Right cardiac atrium (tissue), 5 donors: Measurements from ENCODE around the gene ARF6. TPM values are rescaled to one million over a fixed set of nuclear protein-coding genes. Genes with fewer than 3 reads are reported as not detected.
"Not testable (repeated sequence)": the region's sequence is repeated elsewhere in the genome, so short reads cannot be mapped to it uniquely, and the experiment has no call there.

Experiments
- ATAC-seq, 2 donors: fragments of 200-7000 bp; cut with Tn5 transposase; one replicate each; pipeline versions ENCODE4 v1.8.0 to v1.9.1; 2020; ENCODE audit warnings: moderate library complexity in 2 of 2, mild to moderate bottlenecking in 1 of 2
- DNase-seq, 3 donors: peaks; one replicate each; pipeline ENCODE4 v3.0.0-alpha.2; 2020
- H3K27ac ChIP-seq: one replicate; pipeline ENCODE4 v1.5.1; 2013; ENCODE audit warnings: mild to moderate bottlenecking, low read length, control low read depth, moderate library complexity
- H3K27me3 ChIP-seq: one replicate; pipeline ENCODE4 v1.6.1; 2013; ENCODE audit not compliant: control insufficient read depth, insufficient read depth
- H3K4me1 ChIP-seq: one replicate; pipeline ENCODE4 v1.6.1; 2013; ENCODE audit warnings: low read length; ENCODE audit not compliant: control insufficient read depth, insufficient read depth
- H3K4me3 ChIP-seq: one replicate; pipeline ENCODE4 v1.5.1; 2013; ENCODE audit warnings: low read length, control low read depth
- H3K9me3 ChIP-seq: one replicate; pipeline ENCODE4 v1.6.1; 2013; ENCODE audit warnings: low read length; ENCODE audit not compliant: control insufficient read depth
- WGBS: extraction: QIAGEN DNeasy Blood & Tissue Kit; methylation state at CpG from one replicate; pipeline ENCODE4 v1.1.7; 2013; 5-methylcytosine and 5-hydroxymethylcytosine counted together
- intact Hi-C, 4 donors: fragments of 100-400 bp; cut with DNase I; formaldehyde crosslinking; loops; one replicate each; pipeline versions ENCODE4 v1.11.0 to v1.14.0; 2022 to 2023
- polyA plus RNA-seq: library from polyadenylated mRNA; stranded (reverse); fragments of 200-250 nt; gene quantifications from one replicate; pipeline ENCODE4 v1.2.3, GENCODE V29; 2013
- total RNA-seq, 4 donors: library from RNA; stranded (reverse); fragmentation: NEBNext Ultra II Directional; extraction: Animal tissue kit (Norgen Biotek cat#: 25700); gene quantifications; one replicate each; pipeline ENCODE4 v1.2.1, GENCODE V29; 2021
- donor health status: healthy with polysubstance abuse.
- donor health status: DM: no; HTN: yes; CAD: no.
- donor health status: DM: no; HTN: no; CAD: no.
- donor health status: DM: no; HTN: yes; CAD: no; lungs with severe emphysema.
- donor health status: DM: yes; HTN: yes; CAD: no.

The ARF6 gene
- total and polyA plus RNA-seq, 5 donors = 16.5 to 34.6 (median 27.3) TPM

DNA sequence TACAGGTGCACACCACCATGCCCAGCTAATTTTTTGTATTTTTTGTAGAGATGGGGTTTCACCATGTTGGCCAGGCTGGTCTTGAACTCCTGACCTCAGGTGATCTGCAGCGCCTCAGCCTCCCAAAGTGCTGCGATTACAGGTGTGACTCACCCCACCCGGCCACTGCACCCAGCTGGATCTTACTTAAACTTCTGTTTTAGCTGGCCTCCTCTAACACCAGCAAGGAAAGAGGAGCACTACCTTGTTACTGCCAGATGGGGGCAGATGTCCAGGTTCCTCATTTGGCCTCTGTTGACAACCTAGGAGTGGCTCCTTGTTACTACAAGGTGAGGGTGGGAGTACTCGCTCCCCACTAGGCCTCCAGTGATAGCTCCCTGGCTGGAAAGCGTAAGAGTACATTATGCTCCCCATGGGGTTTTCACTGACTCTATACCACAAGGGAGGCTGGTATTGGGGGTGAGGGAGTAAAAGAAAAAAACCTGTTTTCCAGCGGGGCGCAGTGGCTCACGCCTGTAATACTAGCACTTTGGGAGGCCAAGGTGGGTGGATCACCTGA, 13.2 kb upstream of the ARF6 start:
- Histone ChIP-seq H3K27me3 (no peaks in the 10 kb centered on the region), H3K9me3 (no peaks in the 10 kb centered on the region), H3K4me1 (no peaks in the 10 kb centered on the region), H3K27ac (no peak overlapping the region), H3K4me3 (no peak overlapping the region)
- intact Hi-C loops = loop anchor here in 1 of 4 donors (10.0 kb wide), 1 partner anchor 225 kb away; no protein-coding TSS in a partner anchor
- ATAC-seq (peak; percentile 74 to 82), DNase-seq (peak in 1 of 3 donors; percentile 34)
- WGBS = 69% methylated on average over 8 of the region's 8 CpGs

DNA sequence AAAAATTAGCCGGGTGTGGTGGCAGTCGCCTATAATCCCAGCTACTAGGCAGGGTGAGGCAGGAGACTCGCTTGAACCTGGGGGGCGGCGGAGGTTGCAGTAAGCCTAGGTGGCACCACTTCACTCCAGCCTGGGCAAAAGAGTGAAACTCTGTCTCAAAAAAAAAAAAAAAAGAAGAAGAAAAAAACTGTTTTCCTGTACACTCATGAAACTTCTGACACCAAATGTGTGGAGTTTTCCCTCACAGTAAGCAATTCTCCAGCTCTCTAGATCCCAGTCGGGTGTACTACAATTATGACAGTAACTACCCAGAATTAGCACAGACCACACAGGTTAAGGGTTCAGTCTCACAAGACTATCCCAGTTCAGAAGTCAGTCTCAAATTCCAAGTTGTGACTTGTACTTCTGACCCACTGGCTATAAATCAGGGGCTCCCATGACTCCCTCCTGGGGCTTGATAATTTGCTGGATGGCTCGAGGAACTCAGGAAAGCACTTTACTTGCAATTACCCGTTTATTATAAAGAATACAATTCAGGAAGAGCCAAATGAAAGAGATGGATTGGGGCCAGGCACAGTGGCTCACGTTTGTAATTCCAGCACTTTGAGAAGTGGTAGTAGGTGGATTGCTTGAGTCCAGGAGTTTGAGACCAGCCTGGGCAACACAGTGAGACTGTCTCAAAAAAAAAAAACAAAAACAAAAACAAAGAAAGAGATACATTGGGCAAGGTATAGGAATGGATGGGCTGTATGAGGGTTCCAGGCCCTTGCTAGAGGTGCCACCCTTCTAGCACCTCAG, 12.4 kb upstream of the ARF6 start:
- Histone ChIP-seq H3K27me3 (no peaks in the 10 kb centered on the region), H3K9me3 (no peaks in the 10 kb centered on the region), H3K4me1 (no peaks in the 10 kb centered on the region), H3K27ac (no peak overlapping the region), H3K4me3 (no peak overlapping the region)
- WGBS = 62% methylated on average over 9 of the region's 9 CpGs
- intact Hi-C loops = no loop called here
- DNase-seq (no peak), ATAC-seq (peak; percentile 46 to 52)

DNA sequence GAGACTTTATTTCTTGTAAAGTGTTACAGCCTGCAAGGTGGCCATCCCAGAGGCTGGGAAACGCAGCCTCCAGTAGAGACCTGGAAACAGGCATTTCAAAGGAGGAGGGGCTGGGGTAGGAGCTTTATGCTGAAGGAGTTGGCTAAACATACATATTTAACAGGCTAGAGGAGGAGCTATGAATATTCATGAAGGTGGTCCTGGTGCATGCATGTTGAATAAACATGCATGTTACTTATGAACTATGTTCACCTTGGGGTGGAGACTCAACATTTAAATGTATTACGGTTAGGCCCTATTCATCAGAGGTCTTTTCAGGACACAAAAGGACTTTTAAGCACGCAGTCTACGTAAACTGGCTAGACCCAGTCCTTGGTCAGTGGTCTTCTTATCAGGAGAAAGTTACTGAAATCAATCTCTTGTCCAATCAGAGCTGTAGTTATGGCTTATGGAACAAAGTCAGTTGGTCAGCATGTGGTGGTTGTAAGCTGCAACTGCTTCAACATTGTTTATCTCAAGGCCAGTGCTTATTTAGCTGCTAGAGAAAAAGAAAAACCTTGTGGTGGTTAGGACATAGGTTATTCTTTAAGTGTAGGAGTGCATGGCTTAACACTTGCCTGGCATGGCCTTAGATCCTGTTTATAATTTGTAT, 11.4 kb upstream of the ARF6 start:
- H3K27me3 ChIP-seq = no peaks in the 10 kb centered on the region
- H3K9me3 ChIP-seq = no peaks in the 10 kb centered on the region
- ATAC-seq (no peak), DNase-seq (no peak)
- H3K4me3 ChIP-seq = no peak overlapping the region
- intact Hi-C loops = no loop called here
- H3K4me1 ChIP-seq = no peaks in the 10 kb centered on the region
- WGBS = 94% methylated on average over 4 of the region's 4 CpGs
- H3K27ac ChIP-seq = no peak overlapping the region

DNA sequence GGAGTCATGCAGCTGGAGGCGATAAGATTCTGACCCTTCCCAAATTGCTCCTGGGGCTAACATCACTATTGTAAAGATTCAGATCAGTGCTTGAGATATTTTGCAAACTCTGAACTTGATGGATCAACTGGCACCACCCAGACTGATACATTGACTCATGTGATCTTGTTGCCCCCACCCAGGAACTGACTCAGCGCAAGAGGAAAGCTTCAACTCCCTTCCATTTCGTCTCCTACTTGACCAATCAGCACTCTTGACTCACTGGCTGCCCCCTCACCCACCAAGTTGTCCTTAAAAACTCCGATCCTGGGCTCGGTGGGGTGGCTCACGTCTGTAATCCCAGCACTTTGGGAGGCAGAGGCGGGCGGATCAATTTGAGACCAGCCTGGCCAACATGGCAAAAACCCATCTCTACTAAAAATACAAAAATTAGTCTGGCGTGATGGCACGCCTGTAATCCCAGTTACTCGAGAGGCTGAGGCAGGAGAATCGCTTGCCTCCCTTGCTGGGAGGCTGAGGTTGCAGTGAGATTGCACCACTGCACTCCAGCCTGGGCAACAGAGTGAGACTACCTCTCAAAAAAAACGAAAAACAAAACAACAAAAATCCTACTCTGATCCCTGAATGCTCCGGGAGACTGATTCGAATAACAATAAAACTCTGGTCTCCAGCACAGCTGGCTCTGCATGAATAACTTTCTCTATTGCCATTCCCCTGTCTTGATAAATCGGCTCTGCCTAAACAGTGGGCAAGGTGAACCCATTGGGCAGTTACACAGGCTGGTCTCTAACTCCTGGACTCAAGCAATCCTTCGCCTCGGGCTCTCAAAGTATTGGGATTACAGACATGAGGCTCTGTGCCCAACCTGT, 9.8 kb upstream of the ARF6 start:
- ATAC-seq (no peak), DNase-seq (no peak)
- Histone ChIP-seq H3K27me3 (no peaks in the 10 kb centered on the region), H3K27ac (no peak overlapping the region), H3K9me3 (no peaks in the 10 kb centered on the region), H3K4me1 (no peaks in the 10 kb centered on the region), H3K4me3 (no peak overlapping the region)
- intact Hi-C loops = no loop called here
- WGBS = 86% methylated on average over 18 of the region's 18 CpGs

DNA sequence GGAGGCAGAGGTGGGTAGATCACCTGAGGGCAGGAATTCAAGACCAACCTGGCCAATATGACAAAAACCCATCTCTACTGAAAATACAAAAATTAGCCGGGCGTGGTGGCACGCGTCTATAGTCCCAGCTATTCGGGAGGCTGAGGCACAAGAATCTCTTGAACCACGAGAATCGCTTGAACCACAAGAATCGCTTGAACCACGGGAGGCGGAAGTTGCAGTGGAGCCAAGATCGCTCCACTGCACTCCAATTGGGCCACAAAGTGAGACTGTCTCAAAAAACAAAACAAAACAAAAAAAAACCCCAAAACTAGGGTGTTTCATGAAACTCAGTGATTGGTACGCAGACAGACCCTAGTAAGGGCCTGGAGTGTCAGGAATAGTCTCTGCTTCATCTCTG, 6.4 kb upstream of the ARF6 start:
- intact Hi-C loops = no loop called here
- H3K4me1 ChIP-seq = no peaks in the 10 kb centered on the region
- 94% methylated on average over 12 of the region's 12 CpGs for WGBS
- DNase-seq = no peak
- no peak overlapping the region for H3K4me3 ChIP-seq
- H3K27ac ChIP-seq = no peak overlapping the region
- no peaks in the 10 kb centered on the region for H3K27me3 ChIP-seq
- ATAC-seq = no peak
- H3K9me3 ChIP-seq = no peaks in the 10 kb centered on the region

DNA sequence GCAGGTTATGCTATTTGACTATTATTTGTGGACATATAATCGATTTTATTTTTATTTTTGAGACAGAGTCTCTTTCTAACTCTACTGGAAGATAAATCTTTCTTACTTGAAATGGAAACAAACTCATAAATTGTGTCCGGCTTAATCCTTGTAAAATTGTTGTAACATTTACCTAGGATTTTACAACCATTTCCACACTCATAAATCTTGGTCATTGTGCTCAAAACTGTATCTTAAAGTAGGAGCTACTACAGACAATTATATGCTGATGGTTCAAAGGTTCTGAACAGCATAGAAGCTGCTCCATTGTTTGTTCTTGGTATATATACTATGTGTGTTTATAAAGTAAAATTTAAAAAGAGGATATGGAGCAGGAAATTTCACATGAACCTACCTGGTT, 4.6 kb upstream of the ARF6 start:
- no peak overlapping the region for H3K27ac ChIP-seq
- intact Hi-C loops = no loop called here
- no peaks in the 10 kb centered on the region for H3K27me3 ChIP-seq
- no peak overlapping the region for H3K4me3 ChIP-seq
- 74% methylated on average over 2 of the region's 2 CpGs for WGBS
- ATAC-seq = no peak
- no peak for DNase-seq
- H3K4me1 ChIP-seq = peaks cover 2% of the 10 kb centered on the region
- H3K9me3 ChIP-seq = no peaks in the 10 kb centered on the region

DNA sequence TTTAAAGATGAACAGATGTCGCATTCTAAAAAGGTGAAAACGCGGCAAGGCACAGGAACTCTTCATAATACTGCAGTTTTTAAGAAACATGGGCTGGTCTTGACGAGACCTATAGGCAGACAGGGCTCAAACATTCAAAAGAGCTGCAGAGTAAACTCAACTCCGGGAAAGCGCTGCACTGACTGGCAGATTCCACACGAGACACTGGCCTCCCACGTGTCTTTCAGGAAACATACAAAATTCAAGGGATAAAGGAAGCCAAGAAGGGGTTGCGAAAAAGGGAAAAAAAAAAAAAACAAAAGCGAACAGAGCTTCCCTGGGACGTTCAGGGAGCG, 614 bp upstream of the ARF6 start:
- Histone ChIP-seq H3K27me3 (no peaks in the 10 kb centered on the region), H3K9me3 (no peaks in the 10 kb centered on the region), H3K4me1 (peaks cover 2% of the 10 kb centered on the region), H3K27ac (peak overlapping the region; percentile 88), H3K4me3 (peak overlapping the region; percentile 95)
- intact Hi-C loops = loop anchor here in 2 of 4 donors (5.0 to 10.0 kb wide), 2 partner anchors 110 to 213 kb away; no protein-coding TSS in a partner anchor
- WGBS = 2% methylated on average over 12 of the region's 12 CpGs
- peak; percentile 75 to 77 for ATAC-seq
- no peak for DNase-seq

DNA sequence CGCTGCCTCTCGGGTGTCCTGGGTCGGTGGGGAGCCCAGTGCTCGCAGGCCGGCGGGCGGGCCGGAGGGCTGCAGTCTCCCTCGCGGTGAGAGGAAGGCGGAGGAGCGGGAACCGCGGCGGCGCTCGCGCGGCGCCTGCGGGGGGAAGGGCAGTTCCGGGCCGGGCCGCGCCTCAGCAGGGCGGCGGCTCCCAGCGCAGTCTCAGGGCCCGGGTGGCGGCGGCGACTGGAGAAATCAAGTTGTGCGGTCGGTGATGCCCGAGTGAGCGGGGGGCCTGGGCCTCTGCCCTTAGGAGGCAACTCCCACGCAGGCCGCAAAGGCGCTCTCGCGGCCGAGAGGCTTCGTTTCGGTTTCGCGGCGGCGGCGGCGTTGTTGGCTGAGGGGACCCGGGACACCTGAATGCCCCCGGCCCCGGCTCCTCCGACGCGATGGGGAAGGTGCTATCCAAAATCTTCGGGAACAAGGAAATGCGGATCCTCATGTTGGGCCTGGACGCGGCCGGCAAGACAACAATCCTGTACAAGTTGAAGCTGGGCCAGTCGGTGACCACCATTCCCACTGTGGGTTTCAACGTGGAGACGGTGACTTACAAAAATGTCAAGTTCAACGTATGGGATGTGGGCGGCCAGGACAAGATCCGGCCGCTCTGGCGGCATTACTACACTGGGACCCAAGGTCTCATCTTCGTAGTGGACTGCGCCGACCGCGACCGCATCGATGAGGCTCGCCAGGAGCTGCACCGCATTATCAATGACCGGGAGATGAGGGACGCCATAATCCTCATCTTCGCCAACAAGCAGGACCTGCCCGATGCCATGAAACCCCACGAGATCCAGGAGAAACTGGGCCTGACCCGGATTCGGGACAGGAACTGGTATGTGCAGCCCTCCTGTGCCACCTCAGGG, 679 bp downstream of the ARF6 start:
- Histone ChIP-seq H3K4me3 (peak overlapping the region; percentile 95), H3K27ac (peak overlapping the region; percentile 98), H3K4me1 (peaks cover 3% of the 10 kb centered on the region), H3K9me3 (no peaks in the 10 kb centered on the region), H3K27me3 (no peaks in the 10 kb centered on the region)
- under 1% methylated on average over 85 of the region's 85 CpGs for WGBS
- DNase-seq (peak; percentile 61 to 87 (median 87)), ATAC-seq (peak; percentile 77 to 87)
- intact Hi-C loops = loop anchor here in 2 of 4 donors (5.0 to 10.0 kb wide), 2 partner anchors 109 to 211 kb away; no protein-coding TSS in a partner anchor

DNA sequence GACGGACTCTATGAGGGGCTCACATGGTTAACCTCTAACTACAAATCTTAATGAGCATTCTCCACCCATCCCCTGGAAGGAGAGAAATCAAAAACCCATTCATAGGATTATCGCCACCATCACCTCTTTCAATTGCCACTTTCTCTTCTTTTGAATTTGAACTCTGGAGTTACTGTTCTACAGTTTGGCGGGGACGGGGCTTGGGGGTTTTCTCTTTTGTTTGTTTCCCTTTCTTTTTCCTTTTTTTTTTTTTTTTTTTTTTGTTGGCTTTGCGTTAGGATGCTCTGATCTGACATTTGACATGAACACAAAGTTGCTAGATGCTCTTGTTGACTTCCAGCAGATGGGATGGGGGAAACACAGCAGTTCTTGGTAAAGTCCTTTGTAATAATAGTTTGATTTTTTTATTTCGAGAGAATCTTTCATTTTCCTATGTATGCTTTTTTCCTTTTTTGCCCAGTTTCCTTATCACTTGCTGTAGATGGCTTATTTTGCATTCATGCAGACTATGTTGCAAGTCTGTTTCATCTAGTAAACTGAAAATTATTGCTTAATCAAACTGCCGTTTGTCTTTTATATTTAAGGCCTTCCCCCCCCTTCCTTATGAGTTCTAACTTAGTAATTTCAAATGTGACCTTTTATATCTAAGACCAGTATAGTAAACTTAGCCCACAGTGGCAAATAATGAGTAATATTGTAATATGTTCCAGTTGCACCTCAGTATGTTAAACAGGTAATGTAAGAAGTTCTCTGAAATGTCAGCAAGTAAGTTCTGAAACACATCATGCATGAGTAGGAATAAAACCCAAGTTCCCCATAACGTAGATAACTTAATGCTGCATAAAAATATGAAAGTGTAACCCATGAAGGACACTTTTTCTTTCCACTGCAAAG, 1.6 kb downstream of the ARF6 start:
- H3K4me1 ChIP-seq, H3K9me3 ChIP-seq, ATAC-seq, DNase-seq, H3K27me3 ChIP-seq: not testable (repeated sequence)
- intact Hi-C loops = loop anchor here in 2 of 4 donors (5.0 to 10.0 kb wide), 2 partner anchors 108 to 210 kb away; no protein-coding TSS in a partner anchor
- H3K27ac ChIP-seq = peak overlapping the region; percentile 98
- WGBS = 6% methylated on average over 8 of the region's 8 CpGs
- H3K4me3 ChIP-seq = peak overlapping the region; percentile 95
